ENCODE results near the gene PITPNM3. TPM values are rescaled to one million over a fixed set of nuclear protein-coding genes. Genes with fewer than 3 reads are reported as not detected.

PITPNM3 gene
- total and polyA plus RNA-seq, 2 experiments from 2014 or later = 1.5 to 2.0 TPM

GRCh38 chr17:6496116-6496481, 60.3 kb downstream of the PITPNM3 start:
- no peaks in the 10 kb centered on the region for H3K9me2 ChIP-seq (replicated peaks; ENCODE audit: insufficient read depth)
- no peaks in the 10 kb centered on the region for H3K36me3 ChIP-seq (replicated peaks; ENCODE audit: insufficient read depth, low read depth)
- no peak overlapping the region for H2AFZ ChIP-seq
- no peak overlapping the region for H3K27ac ChIP-seq
- H3K4me1 ChIP-seq (ENCODE audit: insufficient read depth) = no peaks in the 10 kb centered on the region
- no peak overlapping the region for H3K4me3 ChIP-seq
- 6% methylated on average over 6 of the region's 8 CpGs for WGBS (ENCODE audit: low lambda C conversion rate, missing lambda C conversion rate)
- H3K27me3 ChIP-seq = peaks cover 7% of the 10 kb centered on the region
- no peaks in the 10 kb centered on the region for H3K79me2 ChIP-seq
- no peak for DNase-seq (ENCODE audit: low spot score)
- no peak for TF ChIP-seq EZH2 (IDR thresholded peaks at IDR 0.05; ENCODE audit: borderline replicate concordance)
- TF ChIP-seq EZH2phosphoT487 (IDR thresholded peaks at IDR 0.05; ENCODE audit: low read depth, severe bottlenecking, unreplicated experiment) = no peak
- no peak for TF ChIP-seq CTCF (IDR thresholded peaks at IDR 0.05; ENCODE audit: poor library complexity)
- H3K4me2 ChIP-seq = no peak overlapping the region
- no peaks in the 10 kb centered on the region for H4K20me1 ChIP-seq (ENCODE audit: insufficient read depth, poor library complexity, severe bottlenecking)
- no peaks in the 10 kb centered on the region for H3K9me3 ChIP-seq (ENCODE audit: low read depth)

DNA sequence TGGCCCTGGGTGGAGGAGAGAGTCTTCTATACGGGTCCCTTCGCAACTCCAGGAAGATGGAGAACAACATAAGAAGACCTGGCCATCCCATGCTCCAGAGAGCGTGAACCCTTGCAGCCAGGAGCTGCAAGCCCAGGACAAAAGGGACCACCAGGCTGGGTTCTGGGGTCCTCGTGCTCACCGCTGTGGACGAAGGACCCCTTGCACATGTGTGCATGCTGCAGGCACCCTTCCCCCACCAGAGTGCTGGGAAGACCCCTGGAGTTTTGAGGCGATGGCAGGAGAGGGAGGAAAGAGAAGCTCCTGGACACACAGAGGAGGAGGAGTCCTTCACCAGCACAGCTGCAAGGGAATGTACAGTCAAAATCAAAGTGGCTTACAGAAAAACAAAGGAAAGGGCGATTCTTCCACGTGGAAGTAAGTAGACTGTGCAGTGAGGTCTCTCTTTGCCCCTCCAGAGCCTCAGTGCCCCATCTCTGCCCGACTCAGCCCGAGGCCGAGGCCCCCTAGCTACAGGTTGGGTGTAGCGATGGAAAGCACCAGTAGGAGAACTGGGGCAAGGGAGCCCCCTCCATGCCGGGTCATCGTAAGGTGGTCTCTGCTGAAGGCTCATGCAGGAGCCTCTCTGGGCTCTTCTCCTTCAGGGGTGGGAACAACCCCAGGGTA, 60.8 kb downstream of the PITPNM3 start:
- Histone ChIP-seq H3K9me2 (replicated peaks; ENCODE audit: insufficient read depth) (no peaks in the 10 kb centered on the region), H3K4me1 (ENCODE audit: insufficient read depth) (no peaks in the 10 kb centered on the region), H3K36me3 (replicated peaks; ENCODE audit: insufficient read depth, low read depth) (no peaks in the 10 kb centered on the region), H4K20me1 (ENCODE audit: insufficient read depth, poor library complexity, severe bottlenecking) (no peaks in the 10 kb centered on the region), H3K79me2 (no peaks in the 10 kb centered on the region), H3K27ac (no peak overlapping the region), H3K4me3 (no peak overlapping the region), H2AFZ (no peak overlapping the region), H3K27me3 (peaks cover 7% of the 10 kb centered on the region), H3K4me2 (no peak overlapping the region), H3K9me3 (ENCODE audit: low read depth) (no peaks in the 10 kb centered on the region)
- 46% methylated on average over 15 of the region's 15 CpGs for WGBS (ENCODE audit: low lambda C conversion rate, missing lambda C conversion rate)
- TF ChIP-seq EZH2 (IDR thresholded peaks at IDR 0.05; ENCODE audit: borderline replicate concordance) (no peak), CTCF (IDR thresholded peaks at IDR 0.05; ENCODE audit: poor library complexity) (no peak), EZH2phosphoT487 (IDR thresholded peaks at IDR 0.05; ENCODE audit: low read depth, severe bottlenecking, unreplicated experiment) (no peak)
- DNase-seq (ENCODE audit: low spot score) = no peak

- H3K27ac ChIP-seq = no peak overlapping the region
- TF ChIP-seq CTCF (IDR thresholded peaks at IDR 0.05; ENCODE audit: poor library complexity) = no peak
- no peak for TF ChIP-seq EZH2 (IDR thresholded peaks at IDR 0.05; ENCODE audit: borderline replicate concordance)
- no peak for TF ChIP-seq EZH2phosphoT487 (IDR thresholded peaks at IDR 0.05; ENCODE audit: low read depth, severe bottlenecking, unreplicated experiment)
- no peak overlapping the region for H3K4me3 ChIP-seq
These were observed 62.0 kb downstream of the PITPNM3 start for GRCh38 chr17:6494239-6494941.

More at GRCh38 chr17:6494239-6494941, 62.0 kb downstream of the PITPNM3 start:
- Histone ChIP-seq H3K36me3 (replicated peaks; ENCODE audit: insufficient read depth, low read depth) (no peaks in the 10 kb centered on the region), H2AFZ (no peak overlapping the region), H3K79me2 (no peaks in the 10 kb centered on the region), H3K9me2 (replicated peaks; ENCODE audit: insufficient read depth) (no peaks in the 10 kb centered on the region), H3K9me3 (ENCODE audit: low read depth) (no peaks in the 10 kb centered on the region), H3K27me3 (peaks cover 7% of the 10 kb centered on the region), H3K4me2 (no peak overlapping the region), H3K4me1 (ENCODE audit: insufficient read depth) (no peaks in the 10 kb centered on the region), H4K20me1 (ENCODE audit: insufficient read depth, poor library complexity, severe bottlenecking) (no peaks in the 10 kb centered on the region)
- 79% methylated on average over 5 of the region's 5 CpGs for WGBS (ENCODE audit: low lambda C conversion rate, missing lambda C conversion rate)
- DNase-seq (ENCODE audit: low spot score) = no peak

All from hepatocyte (in vitro differentiated cells).